ENCODE data around the gene PLEKHD1.

The PLEKHD1 gene

GRCh38 chr14:69547701-69548348 lies 63.3 kb downstream of the PLEKHD1 start:
- no peaks in the 10 kb centered on the region for H3K4me1 ChIP-seq (ENCODE audit: control insufficient read depth, low read length)
- no peaks in the 10 kb centered on the region for H3K9me3 ChIP-seq (ENCODE audit: control insufficient read depth, insufficient read depth, low read length)
- H3K36me3 ChIP-seq (ENCODE audit: control insufficient read depth, low read length) = no peaks in the 10 kb centered on the region
- no peaks in the 10 kb centered on the region for H3K9me2 ChIP-seq (replicated peaks; ENCODE audit: control insufficient read depth, low read length)
- no peak overlapping the region for H3K4me2 ChIP-seq (ENCODE audit: low read length)
- TF ChIP-seq CTCF (IDR thresholded peaks at IDR 0.05; ENCODE audit: low read depth, low read length, poor library complexity, severe bottlenecking) (peak; percentile 71), EZH2phosphoT487 (IDR thresholded peaks at IDR 0.05; ENCODE audit: borderline replicate concordance, low read length) (no peak)
- H3K27ac ChIP-seq (ENCODE audit: low read depth, low read length) = no peak overlapping the region
- H3K79me2 ChIP-seq (ENCODE audit: control insufficient read depth, low read length) = no peaks in the 10 kb centered on the region
- no peaks in the 10 kb centered on the region for H4K20me1 ChIP-seq (ENCODE audit: control insufficient read depth, insufficient read depth, low read depth, low read length)
- H3K27me3 ChIP-seq (ENCODE audit: control insufficient read depth, low read length) = peaks cover 16% of the 10 kb centered on the region
- H3K4me3 ChIP-seq (ENCODE audit: low read length) = no peak overlapping the region
- H3F3A ChIP-seq (ENCODE audit: control insufficient read depth, insufficient read depth) = no peaks in the 10 kb centered on the region

DNA sequence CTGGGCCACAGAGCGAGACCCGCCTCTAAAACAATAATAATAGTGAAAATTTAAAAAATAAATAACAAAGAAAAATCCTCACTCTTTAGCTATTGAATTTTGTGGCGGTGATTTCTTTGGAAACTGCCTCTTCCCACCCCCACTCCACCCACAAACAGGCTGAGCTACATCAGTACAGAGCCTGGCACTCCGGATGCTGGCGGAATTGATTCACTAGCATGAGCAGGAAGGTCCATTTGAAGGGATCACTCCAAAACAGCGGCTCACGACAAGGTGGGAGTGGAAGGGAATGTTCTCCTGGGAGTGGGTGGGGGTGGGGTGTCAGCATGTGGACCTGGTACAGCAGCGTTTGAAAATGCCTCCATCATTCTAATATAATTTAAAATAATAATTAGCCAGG lies 64.0 kb downstream of the PLEKHD1 start:
- H3K4me2 ChIP-seq (ENCODE audit: low read length) = no peak overlapping the region
- no peaks in the 10 kb centered on the region for H3K9me2 ChIP-seq (replicated peaks; ENCODE audit: control insufficient read depth, low read length)
- H4K20me1 ChIP-seq (ENCODE audit: control insufficient read depth, insufficient read depth, low read depth, low read length) = no peaks in the 10 kb centered on the region

GRCh38 chr14:69551511-69551910 lies 67.0 kb downstream of the PLEKHD1 start:
- no peaks in the 10 kb centered on the region for H4K20me1 ChIP-seq (ENCODE audit: control insufficient read depth, insufficient read depth, low read depth, low read length)
- H3K36me3 ChIP-seq (ENCODE audit: control insufficient read depth, low read length) = no peaks in the 10 kb centered on the region
- no peak overlapping the region for H3K4me2 ChIP-seq (ENCODE audit: low read length)
- H3K27ac ChIP-seq (ENCODE audit: low read depth, low read length) = no peak overlapping the region
- peaks cover 5% of the 10 kb centered on the region; the same call in 1 of the 2 replicates for H3K27me3 ChIP-seq (ENCODE audit: control insufficient read depth, low read length)
- H3K9me2 ChIP-seq (replicated peaks; ENCODE audit: control insufficient read depth, low read length) = no peaks in the 10 kb centered on the region
- H3K9me3 ChIP-seq (ENCODE audit: control insufficient read depth, insufficient read depth, low read length) = no peaks in the 10 kb centered on the region
- no peaks in the 10 kb centered on the region for H3F3A ChIP-seq (ENCODE audit: control insufficient read depth, insufficient read depth)
- no peaks in the 10 kb centered on the region for H3K79me2 ChIP-seq (ENCODE audit: control insufficient read depth, low read length)
- H3K4me3 ChIP-seq (ENCODE audit: low read length) = no peak overlapping the region
- H3K4me1 ChIP-seq (ENCODE audit: control insufficient read depth, low read length) = no peaks in the 10 kb centered on the region
- TF ChIP-seq CTCF (IDR thresholded peaks at IDR 0.05; ENCODE audit: low read depth, low read length, poor library complexity, severe bottlenecking) (no peak), EZH2phosphoT487 (IDR thresholded peaks at IDR 0.05; ENCODE audit: borderline replicate concordance, low read length) (no peak)

More for the DNA sequence above, 64.0 kb downstream of the PLEKHD1 start:
- Histone ChIP-seq H3K36me3 (ENCODE audit: control insufficient read depth, low read length) (no peaks in the 10 kb centered on the region), H3K9me3 (ENCODE audit: control insufficient read depth, insufficient read depth, low read length) (no peaks in the 10 kb centered on the region), H3K27ac (ENCODE audit: low read depth, low read length) (no peak overlapping the region), H3F3A (ENCODE audit: control insufficient read depth, insufficient read depth) (no peaks in the 10 kb centered on the region), H3K4me1 (ENCODE audit: control insufficient read depth, low read length) (no peaks in the 10 kb centered on the region), H3K4me3 (ENCODE audit: low read length) (no peak overlapping the region), H3K27me3 (ENCODE audit: control insufficient read depth, low read length) (peaks cover 14% of the 10 kb centered on the region), H3K79me2 (ENCODE audit: control insufficient read depth, low read length) (no peaks in the 10 kb centered on the region)
- TF ChIP-seq CTCF (IDR thresholded peaks at IDR 0.05; ENCODE audit: low read depth, low read length, poor library complexity, severe bottlenecking) = no peak
